Osteoblast (primary cell): ENCODE results near the gene TRANK1. TPM values are rescaled to one million over a fixed set of nuclear protein-coding genes. Genes with fewer than 3 reads are reported as not detected.

ENCODE experiments used
- DNase-seq: peaks from one replicate; pipeline ENCODE4 v3.0.0; 2011; ENCODE audit warnings: low spot score, mixed read lengths; ENCODE audit not compliant: insufficient read length; ENCODE audit errors: missing footprints
- H2AFZ ChIP-seq: 2 replicates; pipeline ENCODE4 v1.6.0; 2011; ENCODE audit warnings: mild to moderate bottlenecking, low read length
- H3K27ac ChIP-seq: 2 replicates; pipeline ENCODE4 v1.5.1; 2011; ENCODE audit warnings: mild to moderate bottlenecking, low read depth, low read length, moderate library complexity
- H3K27me3 ChIP-seq: 2 replicates; pipeline ENCODE4 v1.6.0; 2012; ENCODE audit warnings: mild to moderate bottlenecking, control low read depth, inconsistent platforms, low read length, moderate library complexity; ENCODE audit not compliant: insufficient read depth
- H3K36me3 ChIP-seq: 2 replicates; pipeline ENCODE4 v1.5.1; 2011; ENCODE audit warnings: mild to moderate bottlenecking, low read length, control low read depth, moderate library complexity; ENCODE audit not compliant: insufficient read depth
- H3K4me1 ChIP-seq: 2 replicates; pipeline ENCODE4 v1.5.1; 2011; ENCODE audit warnings: mild to moderate bottlenecking, low read length, control low read depth, moderate library complexity; ENCODE audit not compliant: insufficient read depth
- H3K4me2 ChIP-seq: 2 replicates; pipeline ENCODE4 v1.6.0; 2011; ENCODE audit warnings: mild to moderate bottlenecking, low read length; ENCODE audit not compliant: insufficient read depth
- H3K4me3 ChIP-seq: fragments of 200-600 bp; sonication (generic); 3 replicates; pipeline ENCODE4 v1.5.1; 2012; ENCODE audit warnings: mild to moderate bottlenecking, low read length, inconsistent platforms; ENCODE audit not compliant: insufficient read depth
- H3K79me2 ChIP-seq: 2 replicates; pipeline ENCODE4 v1.6.0; 2012; ENCODE audit warnings: mild to moderate bottlenecking, low read length, control low read depth, inconsistent platforms; ENCODE audit not compliant: insufficient read depth
- H3K9me3 ChIP-seq: 2 replicates; pipeline ENCODE4 v1.5.1; 2011; ENCODE audit warnings: low read depth, low read length, control low read depth
- H4K20me1 ChIP-seq: 2 replicates; pipeline ENCODE4 v1.6.0; 2012; ENCODE audit warnings: mild to moderate bottlenecking, low read length, control low read depth; ENCODE audit not compliant: insufficient read depth
- CTCF ChIP-seq: IDR thresholded peaks from 2 replicates; pipeline ENCODE4 v1.5.1; 2011; ENCODE audit warnings: mild to moderate bottlenecking, low read depth, low read length, moderate library complexity; ENCODE audit errors: extremely low read depth
- total RNA-seq: library from RNA; depleted of rRNA; stranded (reverse); fragments of >200 nt; gene quantifications from 2 replicates; pipeline ENCODE4 v1.2.3, GENCODE V29; 2012

Gene TRANK1
- total RNA-seq, 1 donor = 30.8 TPM

GRCh38 chr3:36826240-36826639 is 118.6 kb downstream of the TRANK1 start:
- Histone ChIP-seq H3K4me3 (no peak overlapping the region), H3K4me1 (no peaks in the 10 kb centered on the region), H3K9me3 (no peaks in the 10 kb centered on the region), H3K27ac (no peak overlapping the region), H4K20me1 (no peaks in the 10 kb centered on the region), H3K79me2 (no peaks in the 10 kb centered on the region), H2AFZ (no peak overlapping the region), H3K36me3 (peaks cover 3% of the 10 kb centered on the region), H3K27me3 (no peaks in the 10 kb centered on the region), H3K4me2 (no peak overlapping the region)
- no peak for TF ChIP-seq CTCF
- DNase-seq = no peak

- H2AFZ ChIP-seq = no peak overlapping the region
- H3K27ac ChIP-seq = no peak overlapping the region
- no peak for DNase-seq
- no peak overlapping the region for H3K4me3 ChIP-seq
- H4K20me1 ChIP-seq = no peaks in the 10 kb centered on the region
- H3K9me3 ChIP-seq = no peaks in the 10 kb centered on the region
- H3K27me3 ChIP-seq = no peaks in the 10 kb centered on the region
- no peak for TF ChIP-seq CTCF
- no peak overlapping the region for H3K4me2 ChIP-seq
- no peaks in the 10 kb centered on the region for H3K79me2 ChIP-seq
- peaks cover 3% of the 10 kb centered on the region for H3K36me3 ChIP-seq
- no peaks in the 10 kb centered on the region for H3K4me1 ChIP-seq
These were observed 120.4 kb downstream of the TRANK1 start for GRCh38 chr3:36824443-36824842.

- DNase-seq = no peak
- H3K4me1 ChIP-seq = no peaks in the 10 kb centered on the region
- H3K4me3 ChIP-seq = no peak overlapping the region
- peaks cover 3% of the 10 kb centered on the region for H3K36me3 ChIP-seq
- H2AFZ ChIP-seq = no peak overlapping the region
- no peak for TF ChIP-seq CTCF
- H3K4me2 ChIP-seq = no peak overlapping the region
- H3K79me2 ChIP-seq = no peaks in the 10 kb centered on the region
- H3K27me3 ChIP-seq = no peaks in the 10 kb centered on the region
- no peaks in the 10 kb centered on the region for H4K20me1 ChIP-seq
- no peaks in the 10 kb centered on the region for H3K9me3 ChIP-seq
- no peak overlapping the region for H3K27ac ChIP-seq
These were observed 121.0 kb downstream of the TRANK1 start for GRCh38 chr3:36823806-36824205.

GRCh38 chr3:36820083-36820482 is 124.8 kb downstream of the TRANK1 start:
- no peaks in the 10 kb centered on the region for H3K79me2 ChIP-seq
- H2AFZ ChIP-seq = no peak overlapping the region
- H3K4me2 ChIP-seq = no peak overlapping the region
- no peak overlapping the region for H3K4me3 ChIP-seq
- no peaks in the 10 kb centered on the region for H4K20me1 ChIP-seq
- H3K4me1 ChIP-seq = no peaks in the 10 kb centered on the region
- no peak overlapping the region for H3K27ac ChIP-seq
- DNase-seq = no peak
- no peaks in the 10 kb centered on the region for H3K9me3 ChIP-seq
- no peaks in the 10 kb centered on the region for H3K36me3 ChIP-seq
- no peak for TF ChIP-seq CTCF
- H3K27me3 ChIP-seq = no peaks in the 10 kb centered on the region
